BLaER1 treated with 17β-estradiol and CSF1 and Interleukin-3, amounts not matched to agents 10 nM and 100 nM (cell line): ENCODE data around the gene SNAPC2.
A peak's percentile ranks its signal among the peaks of the same experiment; 100 is the strongest.

ENCODE experiments used
- H3K27ac ChIP-seq, 11 experiments: shearing (Covaris generic); formaldehyde crosslinking; 2 replicates each; pipeline ENCODE4 v1.8.1; 2022
- H3K27me3 ChIP-seq, 11 experiments: shearing (Covaris generic); formaldehyde crosslinking; 2 replicates each; pipeline ENCODE4 v1.8.1; 2022
- H3K36me3 ChIP-seq, 11 experiments: shearing (Covaris generic); formaldehyde crosslinking; 2 replicates each; pipeline ENCODE4 v1.8.1; 2022
- H3K4me1 ChIP-seq, 10 experiments: shearing (Covaris generic); formaldehyde crosslinking; 2 replicates each; pipeline ENCODE4 v1.8.1; 2022
- H3K4me2 ChIP-seq, 11 experiments: shearing (Covaris generic); formaldehyde crosslinking; 2 replicates each; pipeline ENCODE4 v1.8.1; 2022
- H3K4me3 ChIP-seq, 10 experiments: shearing (Covaris generic); formaldehyde crosslinking; 2 replicates each; pipeline ENCODE4 v1.8.1; 2022
- H3K9ac ChIP-seq, 11 experiments: shearing (Covaris generic); formaldehyde crosslinking; 2 replicates each; pipeline ENCODE4 v1.8.1; 2022
- H3K9me3 ChIP-seq, 11 experiments: shearing (Covaris generic); formaldehyde crosslinking; replicated peaks in 1 of 11; 2 replicates each; pipeline ENCODE4 v1.8.1; 2022
- H4K20me1 ChIP-seq, 11 experiments: shearing (Covaris generic); formaldehyde crosslinking; 2 replicates each; pipeline ENCODE4 v1.8.1; 2022
- Cebpa-rat ChIP-seq, 11 experiments: shearing (Covaris generic); IDR thresholded peaks; 2 replicates each; pipeline ENCODE4 v1.8.1; 2022

The SNAPC2 gene

DNA sequence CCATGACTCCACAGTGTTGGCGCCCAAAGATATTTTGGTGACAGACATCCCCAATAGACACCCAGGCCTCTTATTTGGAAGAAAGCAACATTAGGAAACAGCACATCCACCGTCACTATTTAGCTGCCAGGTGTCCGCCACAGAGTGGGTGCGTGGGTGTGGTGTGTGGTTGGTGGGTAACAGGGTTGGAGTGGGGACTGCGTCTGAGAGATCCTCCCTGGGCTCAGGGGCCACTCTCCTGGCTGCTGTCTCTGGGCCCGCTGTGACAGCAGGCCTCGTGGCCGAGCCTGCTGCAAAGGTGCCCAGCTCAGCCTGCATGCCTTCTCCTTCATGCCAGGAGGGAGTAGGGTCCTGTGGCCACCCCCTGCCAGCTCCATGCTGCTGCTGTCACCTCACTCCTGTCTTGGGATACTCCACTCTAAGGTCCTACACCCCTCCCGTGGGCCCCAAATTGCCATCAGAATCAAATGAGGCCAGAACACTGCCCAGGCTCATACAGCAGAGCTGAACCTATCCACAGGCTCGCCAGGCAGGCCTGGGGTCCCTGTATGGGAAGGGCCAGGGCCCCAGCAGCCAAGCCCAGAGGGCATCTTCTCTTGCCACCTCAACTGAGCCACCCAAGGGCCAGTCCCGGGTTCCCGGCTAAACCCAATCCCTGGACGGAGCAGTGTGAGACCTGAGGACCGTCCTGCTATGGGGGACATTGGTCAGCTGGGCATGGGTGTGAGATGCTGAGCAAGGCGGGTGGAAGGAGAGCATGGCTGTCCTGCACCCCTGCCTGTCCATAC lies 48.1 kb downstream of the SNAPC2 start:
- H3K27ac ChIP-seq: peak overlapping the region in 1 of 11 experiments; percentile 19; a peak in 2 of 22 replicates
- H3K9ac ChIP-seq: peak overlapping the region in 1 of 11 experiments; percentile 21; a peak in 3 of 22 replicates
- peaks cover 13 to 99% (median 67%) of the 10 kb centered on the region in 11 experiments; a peak in 21 of 22 replicates for H4K20me1 ChIP-seq
- H3K4me2 ChIP-seq: no peak overlapping the region
- H3K4me1 ChIP-seq: no peaks in the 10 kb centered on the region
- H3K36me3 ChIP-seq: peaks cover 83 to 100% (median 99%) of the 10 kb centered on the region in 11 experiments
- H3K9me3 ChIP-seq: no peaks in the 10 kb centered on the region
- H3K4me3 ChIP-seq: no peak overlapping the region
- H3K27me3 ChIP-seq: no peaks in the 10 kb centered on the region
- no peak for TF ChIP-seq Cebpa-rat (IDR thresholded peaks at IDR 0.05)

- Histone ChIP-seq H3K4me3 (no peak overlapping the region), H3K4me1 (no peaks in the 10 kb centered on the region), H4K20me1 (peaks cover 17 to 99% (median 65%) of the 10 kb centered on the region in 11 experiments; a peak in 21 of 22 replicates), H3K4me2 (no peak overlapping the region), H3K27ac (peak overlapping the region in 1 of 11 experiments; percentile 19; a peak in 2 of 22 replicates), H3K9me3 (no peaks in the 10 kb centered on the region), H3K9ac (peak overlapping the region in 1 of 11 experiments; percentile 15; a peak in 3 of 22 replicates), H3K36me3 (peaks cover 83 to 100% (median 99%) of the 10 kb centered on the region in 11 experiments), H3K27me3 (no peaks in the 10 kb centered on the region)
- TF ChIP-seq Cebpa-rat (IDR thresholded peaks at IDR 0.05): no peak
Measured at GRCh38 chr19:7968796-7969554, 48.8 kb downstream of the SNAPC2 start.

GRCh38 chr19:7969555-7969939 lies 49.4 kb downstream of the SNAPC2 start:
- H3K27me3 ChIP-seq: no peaks in the 10 kb centered on the region
- H3K9ac ChIP-seq: peak overlapping the region in 1 of 11 experiments; percentile 15; a peak in 1 of 22 replicates
- H3K36me3 ChIP-seq: peaks cover 83 to 100% (median 99%) of the 10 kb centered on the region in 11 experiments
- no peaks in the 10 kb centered on the region for H3K9me3 ChIP-seq
- H3K4me1 ChIP-seq: no peaks in the 10 kb centered on the region
- H3K4me3 ChIP-seq: no peak overlapping the region
- TF ChIP-seq Cebpa-rat (IDR thresholded peaks at IDR 0.05): no peak
- H3K27ac ChIP-seq: no peak overlapping the region
- no peak overlapping the region for H3K4me2 ChIP-seq
- H4K20me1 ChIP-seq: peaks cover 23 to 99% (median 71%) of the 10 kb centered on the region in 11 experiments; a peak in 21 of 22 replicates

DNA sequence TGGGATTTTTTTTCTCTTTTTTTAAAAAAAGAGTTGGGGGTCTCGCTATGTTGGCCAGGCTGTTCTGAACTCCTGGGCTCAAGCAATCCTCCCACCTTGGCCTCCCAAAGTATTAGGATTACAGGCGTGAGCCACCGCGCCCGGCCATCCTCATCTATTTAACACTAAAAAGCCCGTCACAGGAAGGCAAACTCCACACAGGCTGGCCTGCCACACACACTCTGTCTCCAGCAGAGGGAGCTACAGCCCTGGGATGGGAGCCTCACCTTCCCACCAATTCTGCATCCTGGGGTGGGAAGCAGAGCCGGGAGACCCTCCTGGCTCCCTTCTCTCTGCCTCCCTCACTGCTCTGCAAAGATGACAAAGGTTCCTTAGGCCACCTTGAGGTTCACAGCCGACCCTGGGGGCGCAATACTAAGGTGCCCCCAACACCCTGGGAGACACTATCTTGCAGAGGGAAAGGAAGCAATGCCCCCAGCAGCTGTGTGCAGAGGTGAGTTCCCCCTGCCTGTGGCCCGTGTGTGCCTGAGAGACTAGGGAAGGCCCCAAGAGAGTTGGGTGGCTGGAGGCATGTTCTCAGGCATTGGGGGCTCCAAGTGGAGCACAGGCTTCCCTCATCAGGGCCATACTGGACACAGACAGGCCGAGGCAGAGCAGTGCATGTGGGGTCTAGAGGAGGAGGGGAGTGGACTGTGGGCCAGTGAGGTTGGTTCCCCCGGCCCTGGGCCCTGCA lies 50.7 kb downstream of the SNAPC2 start:
- H3K27me3 ChIP-seq: no peaks in the 10 kb centered on the region
- no peak for TF ChIP-seq Cebpa-rat (IDR thresholded peaks at IDR 0.05)

DNA sequence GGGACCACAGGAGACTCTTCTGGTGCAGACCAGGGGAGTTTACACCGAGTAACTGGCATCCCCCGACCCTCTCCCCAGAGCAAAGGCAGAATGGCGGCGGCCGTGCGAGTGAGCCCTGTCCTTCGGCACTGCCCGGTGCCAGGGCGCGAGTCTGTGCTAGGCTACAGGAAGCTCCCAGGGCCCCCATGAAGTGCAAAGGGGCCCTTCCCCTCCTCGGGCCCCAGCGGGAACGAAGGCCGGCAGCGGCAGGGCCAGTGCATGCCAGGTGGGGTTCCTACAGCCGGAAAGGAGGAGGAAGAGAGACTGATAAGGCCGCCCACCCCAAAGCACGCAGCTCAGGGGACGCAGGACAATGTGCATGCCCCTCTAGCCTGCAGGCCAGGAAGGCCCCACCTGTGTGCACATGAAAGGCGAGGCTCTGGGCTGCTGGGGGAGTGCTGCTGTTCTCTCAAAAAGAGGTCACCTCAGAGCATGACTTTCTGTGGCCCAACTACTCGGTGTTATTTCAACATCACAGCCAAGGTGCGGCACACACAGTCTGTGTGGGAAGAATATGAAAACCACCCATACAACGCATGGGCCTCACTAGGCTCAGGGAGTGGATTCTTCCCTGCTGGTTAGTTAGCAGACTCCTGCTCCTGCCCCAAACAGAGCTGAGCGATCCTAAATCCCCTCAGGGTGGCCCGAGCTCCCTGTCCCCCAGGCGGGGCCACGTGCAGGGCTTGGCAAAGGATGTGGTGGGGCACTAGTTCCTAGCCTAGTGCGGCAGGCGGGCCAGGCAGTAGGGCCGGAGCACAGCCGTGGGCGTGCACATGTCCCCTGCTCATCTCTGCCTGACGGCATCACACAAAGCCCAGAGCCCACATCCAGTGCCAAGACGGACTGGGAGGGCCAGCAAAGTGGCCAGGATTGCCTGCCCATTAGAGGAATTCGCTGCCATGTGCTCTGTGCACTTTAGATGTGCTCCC lies 51.7 kb downstream of the SNAPC2 start:
- Histone ChIP-seq H3K36me3 (peaks cover 80 to 100% (median 96%) of the 10 kb centered on the region in 11 experiments), H3K4me2 (no peak overlapping the region), H3K27ac (no peak overlapping the region), H3K4me3 (no peak overlapping the region), H3K27me3 (no peaks in the 10 kb centered on the region), H3K9me3 (no peaks in the 10 kb centered on the region), H3K4me1 (no peaks in the 10 kb centered on the region), H3K9ac (no peak overlapping the region; a peak in 1 of 22 replicates), H4K20me1 (peaks cover 36 to 99% (median 84%) of the 10 kb centered on the region in 11 experiments; a peak in 21 of 22 replicates)
- TF ChIP-seq Cebpa-rat (IDR thresholded peaks at IDR 0.05): no peak

More for the DNA sequence above, 50.7 kb downstream of the SNAPC2 start:
- Histone ChIP-seq H3K36me3 (peaks cover 83 to 100% (median 99%) of the 10 kb centered on the region in 11 experiments), H3K9ac (no peak overlapping the region), H3K9me3 (no peaks in the 10 kb centered on the region), H3K4me2 (no peak overlapping the region), H4K20me1 (peaks cover 30 to 99% (median 77%) of the 10 kb centered on the region in 11 experiments; a peak in 21 of 22 replicates), H3K4me3 (no peak overlapping the region), H3K27ac (no peak overlapping the region), H3K4me1 (no peaks in the 10 kb centered on the region)
